ENCODE data around the gene PRR12. TPM values are rescaled to one million over a fixed set of nuclear protein-coding genes. Genes with fewer than 3 reads are reported as not detected.

The PRR12 gene
- total RNA-seq, 4 donors from 2014 or later: 4.6 to 15.4 (median 6.2) TPM

GRCh38 chr19:49587227-49587626 is 3.8 kb upstream of the PRR12 start:
- no peak for TF ChIP-seq CTCF (IDR thresholded peaks at IDR 0.05; ENCODE audit: low read depth)

- no peak for TF ChIP-seq CTCF (IDR thresholded peaks at IDR 0.05; ENCODE audit: low read depth)
Measured at GRCh38 chr19:49588365-49589122, 2.4 kb upstream of the PRR12 start.

- no peak for TF ChIP-seq CTCF (IDR thresholded peaks at IDR 0.05; ENCODE audit: low read depth)
Measured at GRCh38 chr19:49589502-49589905, 1.5 kb upstream of the PRR12 start.

- no peak for TF ChIP-seq CTCF (IDR thresholded peaks at IDR 0.05; ENCODE audit: low read depth)
Measured at GRCh38 chr19:49590071-49590970, 661 bp upstream of the PRR12 start.

GRCh38 chr19:49591731-49592485 is 926 bp downstream of the PRR12 start:
- no peak for TF ChIP-seq CTCF (IDR thresholded peaks at IDR 0.05; ENCODE audit: low read depth)

GRCh38 chr19:49592486-49593232 is 1.7 kb downstream of the PRR12 start:
- no peak for TF ChIP-seq CTCF (IDR thresholded peaks at IDR 0.05; ENCODE audit: low read depth)

Measured in subcutaneous adipose tissue (tissue), 4 donors.